Activated CD4-positive, CD25-positive, alpha-beta regulatory T cell (primary cell): ENCODE results near the gene ARHGDIB.

Experiments
- DNase-seq, 4 experiments: peaks; one replicate each; lab custom pipeline; 2025; lab: John Stamatoyannopoulos, UW

ARHGDIB gene

DNA sequence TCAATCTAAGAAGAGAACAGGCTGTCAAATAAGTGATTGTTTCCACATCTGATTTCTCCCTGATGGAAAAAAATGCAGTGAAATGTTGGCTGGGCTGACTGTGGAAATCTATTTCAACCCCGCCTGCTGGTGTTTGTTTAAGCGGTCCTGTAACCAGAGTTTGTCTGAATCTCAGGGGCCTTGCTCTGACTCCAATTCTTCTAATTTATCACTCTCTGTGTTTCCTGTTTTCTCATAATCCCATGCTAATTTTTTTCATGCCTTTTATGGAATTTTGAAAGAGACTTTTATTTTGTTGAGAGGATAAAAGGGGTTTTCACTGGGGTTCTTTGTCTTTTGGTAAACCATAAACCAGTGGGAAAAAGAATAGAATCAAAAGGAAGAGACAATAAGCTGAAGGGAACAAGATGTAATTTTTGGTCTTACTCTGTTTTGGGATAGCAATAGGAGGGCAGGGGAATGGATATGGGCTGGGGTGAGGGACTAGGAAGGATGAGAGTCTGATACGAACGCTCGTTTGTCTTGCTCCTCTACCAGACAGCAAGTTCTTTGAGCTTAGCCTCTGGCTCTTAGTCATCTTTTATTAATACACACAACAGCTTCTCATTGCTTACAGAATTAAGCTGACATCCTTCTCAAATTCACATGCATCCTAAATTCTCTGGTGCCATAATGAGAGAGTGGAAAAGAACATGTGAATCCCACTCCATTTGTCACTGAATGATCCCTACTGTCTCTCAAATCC is 67.7 kb downstream of the ARHGDIB start:
- DNase-seq = no peak

GRCh38 chr12:14892726-14893505 is 68.5 kb downstream of the ARHGDIB start:
- no peak for DNase-seq
